NCI-H2029 (cell line): Measurements from ENCODE around the gene SSR3.
"Not testable (repeated sequence)": the region's sequence is repeated elsewhere in the genome, so short reads cannot be mapped to it uniquely, and the experiment has no call there.

ENCODE experiments used
- DNase-seq: peaks from one replicate; lab custom pipeline; 2025; lab: John Stamatoyannopoulos, UW

SSR3 gene

GRCh38 chr3:156576051-156576450, 21.1 kb upstream of the SSR3 start:
- DNase-seq = no peak

GRCh38 chr3:156575641-156576040, 20.7 kb upstream of the SSR3 start:
- DNase-seq = no peak

- DNase-seq = not testable (repeated sequence)
Measured at GRCh38 chr3:156569881-156570280, 15.0 kb upstream of the SSR3 start.

- not testable (repeated sequence) for DNase-seq
Measured at GRCh38 chr3:156569016-156569415, 14.1 kb upstream of the SSR3 start.

- no peak for DNase-seq
Measured at GRCh38 chr3:156563900-156564682, 9.2 kb upstream of the SSR3 start.

GRCh38 chr3:156562486-156562885, 7.6 kb upstream of the SSR3 start:
- DNase-seq = not testable (repeated sequence)

GRCh38 chr3:156561533-156561932, 6.6 kb upstream of the SSR3 start:
- DNase-seq = no peak

GRCh38 chr3:156559321-156559720, 4.4 kb upstream of the SSR3 start:
- DNase-seq = no peak

GRCh38 chr3:156558389-156558788, 3.5 kb upstream of the SSR3 start:
- no peak for DNase-seq

- no peak for DNase-seq
Measured at GRCh38 chr3:156554515-156554841, 439 bp downstream of the SSR3 start.

- no peak for DNase-seq
Measured at GRCh38 chr3:156553705-156554356, 1.1 kb downstream of the SSR3 start.

GRCh38 chr3:156552973-156553372, 1.9 kb downstream of the SSR3 start:
- DNase-seq = no peak

GRCh38 chr3:156551746-156552145, 3.2 kb downstream of the SSR3 start:
- DNase-seq = no peak

- no peak for DNase-seq
Measured at GRCh38 chr3:156551261-156551660, 3.7 kb downstream of the SSR3 start.

GRCh38 chr3:156548902-156549301, 6.0 kb downstream of the SSR3 start:
- no peak for DNase-seq

GRCh38 chr3:156548041-156548687, 6.8 kb downstream of the SSR3 start:
- DNase-seq = no peak

GRCh38 chr3:156547637-156548036, 7.3 kb downstream of the SSR3 start:
- DNase-seq = no peak

- DNase-seq = no peak
Measured at GRCh38 chr3:156543043-156543555, 11.8 kb downstream of the SSR3 start.

GRCh38 chr3:156542101-156543042, 12.5 kb downstream of the SSR3 start:
- DNase-seq = no peak

GRCh38 chr3:156539802-156540201, 15.1 kb downstream of the SSR3 start:
- DNase-seq = no peak

- DNase-seq = no peak
Measured at GRCh38 chr3:156539051-156539450, 15.9 kb downstream of the SSR3 start.
